Thoracic aorta (tissue), 2 donors: ENCODE measurements around the gene ANO10. TPM values are rescaled to one million over a fixed set of nuclear protein-coding genes. Genes with fewer than 3 reads are reported as not detected.
"Not testable (repeated sequence)": the region's sequence is repeated elsewhere in the genome, so short reads cannot be mapped to it uniquely, and the experiment has no call there.

ENCODE experiments used
- ATAC-seq: fragments of 150-250 bp; one replicate; pipeline ENCODE4 v1.8.0; 2017; ENCODE audit warnings: low read depth; ENCODE audit not compliant: insufficient number of reproducible peaks, low FRiP score
- DNase-seq: peaks from one replicate; pipeline ENCODE4 v3.0.0-alpha.2; 2020; ENCODE audit warnings: low spot score
- H3K27ac ChIP-seq, 2 donors: fragments of 200-600 bp; sonication (generic); 1 replicate in 1 of 2; 2 replicates in 1 of 2; pipeline ENCODE4 v1.5.1; 2016; ENCODE audit warnings: mild to moderate bottlenecking in 2 of 2, moderate library complexity in 2 of 2
- H3K27me3 ChIP-seq: fragments of 200-600 bp; sonication (generic); replicated peaks from 2 replicates; pipeline ENCODE4 v1.6.0; 2016; ENCODE audit warnings: mild to moderate bottlenecking; ENCODE audit not compliant: insufficient read depth
- H3K36me3 ChIP-seq: fragments of 200-600 bp; sonication (generic); one replicate; pipeline ENCODE4 v1.5.1; 2016
- H3K4me1 ChIP-seq, 2 donors: fragments of 200-600 bp; sonication (generic); 1 replicate in 1 of 2; 2 replicates in 1 of 2; pipeline versions ENCODE4 v1.5.1 to v1.6.0; 2016; ENCODE audit warnings: low read depth in 2 of 2, mild to moderate bottlenecking in 1 of 2; ENCODE audit not compliant: control insufficient read depth in 1 of 2
- H3K4me3 ChIP-seq: fragments of 200-600 bp; sonication (generic); 2 replicates; pipeline ENCODE4 v1.5.1; 2016; ENCODE audit warnings: mild to moderate bottlenecking
- H3K9me3 ChIP-seq: fragments of 200-600 bp; sonication (generic); 2 replicates; pipeline ENCODE4 v1.5.1; 2016
- total RNA-seq, 2 donors: library from RNA; depleted of rRNA; stranded (reverse); fragments of >200 nt; gene quantifications; one replicate each; pipeline versions ENCODE4 v1.1.0 to v1.2.3, GENCODE V29; 2016
- TF ChIP-seq, protein P1 (sequence below): fragments of 200-600 bp; sonication (generic); IDR thresholded peaks from one replicate; pipeline ENCODE4 v1.5.1; 2019; ENCODE audit warnings: antibody characterized with exemption

ANO10 gene
- total RNA-seq, 2 donors from 2014 or later, result 22.4 to 23.2 TPM

DNA sequence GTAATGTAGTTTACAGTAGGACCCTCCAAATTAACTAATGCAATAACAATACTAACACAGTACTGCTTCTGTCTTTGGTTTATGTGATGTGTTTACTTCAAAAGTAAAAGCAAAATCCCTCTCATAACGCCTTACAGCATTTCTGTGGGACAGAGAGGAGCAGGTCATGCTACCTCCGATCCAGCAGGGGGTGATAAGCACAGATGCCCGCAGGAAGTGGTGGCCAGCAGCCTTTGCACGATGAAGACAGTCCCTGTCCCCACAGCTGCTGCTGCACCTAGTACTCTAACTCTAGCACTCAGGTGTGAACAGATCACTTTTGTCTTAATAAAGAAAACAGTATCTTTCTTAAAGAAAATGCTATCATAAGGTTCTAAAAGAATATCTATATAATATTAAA is 38.3 kb downstream of the ANO10 start:
- no peaks in the 10 kb centered on the region for H3K36me3 ChIP-seq
- no peak overlapping the region for H3K4me3 ChIP-seq
- H3K27ac ChIP-seq, result peak overlapping the region in 1 of 2 donors; percentile 2
- DNase-seq (no peak), ATAC-seq (no peak)
- H3K27me3 ChIP-seq, result no peaks in the 10 kb centered on the region
- H3K9me3 ChIP-seq, result no peaks in the 10 kb centered on the region
- TF ChIP-seq, protein P1, sequence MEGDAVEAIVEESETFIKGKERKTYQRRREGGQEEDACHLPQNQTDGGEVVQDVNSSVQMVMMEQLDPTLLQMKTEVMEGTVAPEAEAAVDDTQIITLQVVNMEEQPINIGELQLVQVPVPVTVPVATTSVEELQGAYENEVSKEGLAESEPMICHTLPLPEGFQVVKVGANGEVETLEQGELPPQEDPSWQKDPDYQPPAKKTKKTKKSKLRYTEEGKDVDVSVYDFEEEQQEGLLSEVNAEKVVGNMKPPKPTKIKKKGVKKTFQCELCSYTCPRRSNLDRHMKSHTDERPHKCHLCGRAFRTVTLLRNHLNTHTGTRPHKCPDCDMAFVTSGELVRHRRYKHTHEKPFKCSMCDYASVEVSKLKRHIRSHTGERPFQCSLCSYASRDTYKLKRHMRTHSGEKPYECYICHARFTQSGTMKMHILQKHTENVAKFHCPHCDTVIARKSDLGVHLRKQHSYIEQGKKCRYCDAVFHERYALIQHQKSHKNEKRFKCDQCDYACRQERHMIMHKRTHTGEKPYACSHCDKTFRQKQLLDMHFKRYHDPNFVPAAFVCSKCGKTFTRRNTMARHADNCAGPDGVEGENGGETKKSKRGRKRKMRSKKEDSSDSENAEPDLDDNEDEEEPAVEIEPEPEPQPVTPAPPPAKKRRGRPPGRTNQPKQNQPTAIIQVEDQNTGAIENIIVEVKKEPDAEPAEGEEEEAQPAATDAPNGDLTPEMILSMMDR, result no peak
- H3K4me1 ChIP-seq, result peaks cover 20 to 33% of the 10 kb centered on the region in 2 donors

DNA sequence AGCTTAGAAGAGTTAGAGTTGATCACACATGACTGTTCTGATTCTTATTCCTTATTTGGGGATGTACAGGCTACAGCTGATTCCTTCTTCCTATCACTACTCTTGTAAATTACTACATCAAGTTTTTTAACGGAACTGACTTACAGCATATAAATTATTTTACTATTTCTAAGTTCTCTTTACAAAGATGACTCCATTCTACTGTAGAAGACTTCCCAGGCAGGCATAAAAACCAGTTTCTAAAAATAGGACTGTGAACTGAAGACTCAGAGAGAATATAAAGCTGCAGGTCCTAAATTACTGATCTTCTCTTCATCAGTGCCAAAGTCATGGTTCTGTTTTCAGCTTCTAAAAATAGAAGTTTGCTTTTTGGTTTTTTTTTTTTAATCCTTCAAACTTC is 38.9 kb downstream of the ANO10 start:
- no peaks in the 10 kb centered on the region for H3K9me3 ChIP-seq
- H3K4me3 ChIP-seq, result no peak overlapping the region
- H3K27me3 ChIP-seq, result no peaks in the 10 kb centered on the region
- H3K36me3 ChIP-seq, result no peaks in the 10 kb centered on the region
- no peak for DNase-seq
- H3K4me1 ChIP-seq, result peaks cover 20 to 33% of the 10 kb centered on the region in 2 donors
- ATAC-seq, result no peak
- TF ChIP-seq, protein P1, result no peak
- peak overlapping the region in 1 of 2 donors; percentile 2 for H3K27ac ChIP-seq

- no peak for DNase-seq
- Histone ChIP-seq H3K4me1 (peaks cover 20 to 33% of the 10 kb centered on the region in 2 donors), H3K27ac (no peak overlapping the region)
Observed at GRCh38 chr3:43581343-43581742, 40.5 kb downstream of the ANO10 start.

GRCh38 chr3:43580181-43580580 is 41.6 kb downstream of the ANO10 start:
- no peak for DNase-seq
- Histone ChIP-seq H3K27ac (no peak overlapping the region), H3K9me3 (no peaks in the 10 kb centered on the region), H3K27me3 (no peaks in the 10 kb centered on the region), H3K4me1 (peaks cover 15 to 24% of the 10 kb centered on the region in 2 donors), H3K36me3 (no peaks in the 10 kb centered on the region), H3K4me3 (no peak overlapping the region)
- TF ChIP-seq, protein P1, result no peak
- ATAC-seq, result no peak

More at GRCh38 chr3:43581343-43581742, 40.5 kb downstream of the ANO10 start:
- TF ChIP-seq, protein P1, result no peak
- no peak overlapping the region for H3K4me3 ChIP-seq
- no peak for ATAC-seq
- no peaks in the 10 kb centered on the region for H3K9me3 ChIP-seq
- no peaks in the 10 kb centered on the region for H3K27me3 ChIP-seq
- H3K36me3 ChIP-seq, result no peaks in the 10 kb centered on the region

DNA sequence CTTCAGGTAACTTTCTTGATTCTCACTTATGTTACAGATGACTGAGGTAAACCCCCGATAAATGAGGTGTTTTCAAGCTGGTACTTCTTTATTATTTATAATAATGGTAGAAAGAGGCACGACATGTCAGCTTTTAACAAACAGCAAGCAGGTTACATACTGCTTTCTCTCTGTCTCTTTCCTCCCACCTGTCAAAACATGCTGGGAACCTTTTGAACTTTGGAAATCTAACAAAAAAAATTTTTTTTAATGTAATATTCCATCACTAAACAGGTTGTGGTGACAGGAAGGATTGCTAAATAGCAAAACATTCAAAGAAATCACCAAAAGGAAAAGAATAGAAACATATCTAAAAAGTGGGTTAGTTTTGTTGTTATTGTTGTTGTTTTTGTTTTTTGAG is 48.2 kb downstream of the ANO10 start:
- Histone ChIP-seq H3K9me3 (no peaks in the 10 kb centered on the region), H3K27ac (no peak overlapping the region), H3K4me1 (no peaks in the 10 kb centered on the region), H3K27me3 (no peaks in the 10 kb centered on the region), H3K4me3 (no peak overlapping the region), H3K36me3 (no peaks in the 10 kb centered on the region)
- DNase-seq (no peak), ATAC-seq (no peak)
- TF ChIP-seq, protein P1, result no peak

DNA sequence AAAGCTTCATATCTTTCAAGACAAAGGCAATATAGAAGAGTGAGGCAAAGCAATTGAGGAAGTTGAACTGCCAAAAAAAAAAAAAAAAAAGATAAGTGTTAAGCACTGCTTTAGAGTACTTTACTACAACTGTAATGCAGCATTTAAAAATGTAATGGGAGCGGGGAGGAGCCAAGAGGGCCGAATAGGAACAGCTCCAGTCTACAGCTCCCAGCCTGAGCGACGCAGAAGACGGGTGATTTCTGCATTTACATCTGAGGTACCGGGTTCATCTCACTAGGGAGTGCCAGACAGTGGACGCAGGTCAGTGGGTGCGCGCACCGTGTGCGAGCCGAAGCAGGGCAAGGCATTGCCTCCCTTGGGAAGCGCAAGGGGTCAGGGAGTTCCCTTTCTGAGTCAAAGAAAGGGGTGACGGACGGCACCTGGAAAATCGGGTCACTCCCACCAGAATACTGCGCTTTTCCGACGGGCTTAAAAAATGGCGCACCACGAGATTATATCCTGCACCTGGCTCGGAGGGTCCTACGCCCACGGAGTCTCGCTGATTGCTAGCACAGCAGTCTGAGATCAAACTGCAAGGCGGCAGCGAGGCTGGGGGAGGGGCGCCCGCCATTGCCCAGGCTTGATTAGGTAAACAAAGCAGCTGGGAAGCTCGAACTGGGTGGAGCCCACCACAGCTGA is 56.0 kb downstream of the ANO10 start:
- H3K36me3 ChIP-seq, H3K27me3 ChIP-seq, H3K9me3 ChIP-seq, H3K4me3 ChIP-seq, H3K4me1 ChIP-seq, H3K27ac ChIP-seq, DNase-seq, ATAC-seq: not testable (repeated sequence)
